GM12873 (cell line): Measurements from ENCODE around the gene RARG.

Experiments used
- TF ChIP-seq, protein P1 (sequence below): IDR thresholded peaks from 2 replicates; pipeline ENCODE4 v1.5.1; 2012; ENCODE audit warnings: low read depth, mild to moderate bottlenecking, moderate library complexity, low read length, control low read depth; ENCODE audit not compliant: insufficient read depth; ENCODE audit errors: missing control alignments

Gene RARG

DNA sequence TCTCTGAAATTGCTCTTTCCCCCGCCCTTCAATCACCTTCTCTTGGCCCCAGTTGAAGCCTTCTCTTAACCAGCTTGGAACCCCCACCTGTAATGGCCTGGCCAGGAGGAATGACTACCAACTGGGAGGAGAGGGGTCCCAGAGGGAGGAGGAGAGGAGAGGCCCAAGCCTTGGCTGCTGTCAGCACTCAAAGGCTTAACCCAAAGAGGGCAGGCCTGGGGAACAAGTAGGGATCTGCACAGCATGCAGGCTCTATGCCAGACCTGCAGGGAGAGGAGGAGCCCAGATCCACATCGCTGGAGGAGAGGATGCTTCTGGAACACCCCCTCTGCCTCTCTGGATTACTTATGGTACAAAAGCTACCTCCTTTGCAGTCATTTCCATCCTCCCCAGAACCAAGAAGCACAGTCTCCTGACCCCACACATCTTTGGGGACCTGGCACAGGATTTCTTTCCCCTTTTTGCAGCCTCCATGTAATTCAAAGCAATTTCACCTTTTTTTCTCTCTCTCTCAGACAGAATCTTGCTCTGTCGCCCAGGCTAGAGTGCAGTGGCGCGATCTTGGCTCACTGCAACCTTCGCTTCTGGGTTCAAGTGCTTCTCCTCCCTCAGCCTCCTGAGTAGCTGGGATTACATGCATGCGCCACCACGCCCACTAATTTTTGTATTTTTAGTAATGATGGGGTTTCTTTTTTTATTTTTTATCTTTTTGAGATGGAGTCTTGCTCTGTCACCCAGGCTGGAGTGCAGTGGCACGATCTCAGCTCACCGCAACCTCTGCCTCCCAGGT, 6.2 kb downstream of the RARG start:
- TF ChIP-seq, protein P1, sequence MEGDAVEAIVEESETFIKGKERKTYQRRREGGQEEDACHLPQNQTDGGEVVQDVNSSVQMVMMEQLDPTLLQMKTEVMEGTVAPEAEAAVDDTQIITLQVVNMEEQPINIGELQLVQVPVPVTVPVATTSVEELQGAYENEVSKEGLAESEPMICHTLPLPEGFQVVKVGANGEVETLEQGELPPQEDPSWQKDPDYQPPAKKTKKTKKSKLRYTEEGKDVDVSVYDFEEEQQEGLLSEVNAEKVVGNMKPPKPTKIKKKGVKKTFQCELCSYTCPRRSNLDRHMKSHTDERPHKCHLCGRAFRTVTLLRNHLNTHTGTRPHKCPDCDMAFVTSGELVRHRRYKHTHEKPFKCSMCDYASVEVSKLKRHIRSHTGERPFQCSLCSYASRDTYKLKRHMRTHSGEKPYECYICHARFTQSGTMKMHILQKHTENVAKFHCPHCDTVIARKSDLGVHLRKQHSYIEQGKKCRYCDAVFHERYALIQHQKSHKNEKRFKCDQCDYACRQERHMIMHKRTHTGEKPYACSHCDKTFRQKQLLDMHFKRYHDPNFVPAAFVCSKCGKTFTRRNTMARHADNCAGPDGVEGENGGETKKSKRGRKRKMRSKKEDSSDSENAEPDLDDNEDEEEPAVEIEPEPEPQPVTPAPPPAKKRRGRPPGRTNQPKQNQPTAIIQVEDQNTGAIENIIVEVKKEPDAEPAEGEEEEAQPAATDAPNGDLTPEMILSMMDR: no peak

DNA sequence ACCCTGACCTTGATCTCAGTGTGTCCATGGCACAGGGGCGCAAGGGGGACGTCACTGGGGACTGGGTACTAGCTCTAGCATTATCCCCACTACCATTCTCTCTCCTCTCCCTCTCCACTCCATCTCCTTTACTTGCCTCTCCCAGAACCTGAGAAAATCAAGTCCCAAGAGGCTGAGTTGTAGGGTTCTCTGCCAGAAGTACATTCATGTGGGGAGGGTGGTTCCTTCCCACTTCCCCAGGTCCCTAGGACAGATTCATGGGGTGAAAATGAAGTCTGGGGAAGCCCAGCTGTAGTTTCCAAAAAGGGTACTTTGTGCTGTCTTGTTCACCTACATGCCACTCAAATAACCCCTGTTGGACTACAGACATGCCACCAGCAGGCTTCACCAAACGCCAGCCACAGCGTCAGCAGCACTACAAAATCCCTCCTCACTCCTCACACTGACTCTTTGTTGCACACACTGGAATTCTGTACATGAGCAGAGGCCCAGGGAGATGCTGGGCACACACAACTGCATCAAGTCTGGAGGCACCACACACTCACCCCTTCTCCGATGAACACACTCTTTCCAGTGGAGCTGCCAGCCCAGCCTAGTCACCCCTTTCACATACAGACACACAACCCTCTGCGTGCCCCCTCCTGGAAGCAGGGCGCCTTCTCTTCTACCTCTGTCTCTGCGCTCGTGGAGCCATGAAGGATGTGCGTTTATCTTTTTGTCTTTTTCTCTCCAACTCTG, 6.9 kb downstream of the RARG start:
- TF ChIP-seq, protein P1: no peak

DNA sequence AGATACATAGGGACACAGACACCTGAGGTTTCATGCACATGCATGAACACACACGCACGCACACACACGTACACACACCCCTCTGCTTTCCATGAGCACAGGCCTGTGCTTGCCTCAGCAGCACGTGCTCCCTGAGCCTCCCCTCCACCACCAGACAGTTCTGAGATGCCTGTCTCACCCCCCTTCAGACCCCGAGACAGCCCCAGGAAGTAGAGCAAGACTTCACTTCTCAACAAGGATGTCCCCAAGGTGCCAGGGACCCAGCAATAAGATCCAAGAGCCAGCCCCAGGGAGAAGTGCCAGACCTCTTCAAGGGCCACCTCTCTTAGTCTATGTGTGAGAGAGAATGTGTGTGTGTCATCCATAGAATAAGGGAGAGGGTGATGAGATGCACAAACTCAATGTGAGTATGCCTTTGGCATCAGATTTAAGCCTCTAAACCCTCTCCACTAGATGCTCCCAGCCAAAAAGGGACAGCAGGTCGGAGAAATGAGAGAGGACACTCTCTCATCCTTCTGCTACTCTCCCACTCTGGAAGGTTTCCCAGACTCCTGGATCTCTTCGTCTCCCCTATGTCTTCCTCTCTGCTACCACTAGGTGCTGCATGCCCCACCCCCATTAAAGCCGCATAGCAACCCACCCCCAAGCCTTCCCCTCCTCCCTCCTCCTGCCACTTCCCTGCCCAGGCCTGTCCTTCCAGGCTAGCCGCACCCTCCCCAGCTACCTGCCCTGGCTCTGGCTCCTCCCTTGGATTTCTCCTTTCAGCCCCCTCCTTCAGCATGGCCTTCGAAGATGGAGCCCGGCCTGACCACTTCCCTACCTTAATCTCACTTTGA, 7.7 kb downstream of the RARG start:
- TF ChIP-seq, protein P1: peak; percentile 30

DNA sequence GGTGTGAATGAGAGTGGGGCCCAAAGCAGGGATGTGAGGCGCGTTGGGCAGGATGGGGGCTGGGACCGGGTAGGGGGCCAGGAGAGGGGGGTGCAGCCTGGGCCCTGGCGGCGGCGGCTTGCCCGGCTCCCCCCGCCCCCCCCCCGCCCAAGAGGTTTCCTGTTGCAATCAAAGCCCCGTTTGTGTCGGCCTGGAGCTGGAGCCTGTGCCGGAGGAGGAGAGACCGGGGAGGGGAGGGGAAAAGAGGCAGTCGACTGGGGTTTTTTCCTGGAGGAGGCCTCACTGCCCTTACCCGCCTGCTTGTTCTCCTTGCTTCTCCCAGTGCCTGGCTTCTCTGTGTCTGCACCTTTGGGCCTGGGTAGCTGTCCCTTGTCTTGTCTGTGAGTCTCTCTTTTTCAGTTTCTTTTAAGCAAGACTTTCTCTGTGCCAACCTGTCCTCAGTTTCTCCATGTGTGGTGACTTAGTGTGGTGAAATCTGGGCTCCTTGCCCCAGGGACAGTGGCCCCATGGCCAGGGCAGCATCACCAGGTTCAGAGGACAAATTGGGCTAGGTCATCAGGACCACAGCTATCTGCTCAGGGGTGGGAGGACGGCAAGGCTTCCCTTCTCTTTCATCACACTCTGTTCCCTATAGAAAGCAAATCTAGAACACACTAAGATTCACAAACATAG, 8.5 kb downstream of the RARG start:
- TF ChIP-seq, protein P1: no peak

DNA sequence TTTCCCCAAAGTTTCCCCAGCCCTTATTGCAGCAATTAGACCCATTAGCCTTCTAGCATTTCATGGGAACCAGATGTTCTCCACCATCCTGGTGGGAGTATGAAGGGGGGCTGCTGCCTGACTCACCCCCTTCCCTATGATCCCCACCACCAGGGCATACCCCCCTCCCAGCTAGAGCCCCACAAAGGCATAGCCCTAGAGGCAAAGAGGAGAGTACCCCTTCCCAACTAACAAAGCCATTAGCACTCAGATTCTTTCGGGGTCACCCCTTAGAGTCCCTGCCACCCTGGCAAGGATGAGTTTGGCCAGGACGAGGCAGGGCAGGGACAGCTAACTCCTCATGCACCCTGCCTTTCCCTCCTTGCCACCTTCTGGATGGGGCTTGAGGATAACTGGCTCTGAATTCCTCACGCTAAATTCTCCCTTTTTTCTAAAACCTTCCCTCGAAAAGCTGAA, 9.2 kb downstream of the RARG start:
- TF ChIP-seq, protein P1: no peak

DNA sequence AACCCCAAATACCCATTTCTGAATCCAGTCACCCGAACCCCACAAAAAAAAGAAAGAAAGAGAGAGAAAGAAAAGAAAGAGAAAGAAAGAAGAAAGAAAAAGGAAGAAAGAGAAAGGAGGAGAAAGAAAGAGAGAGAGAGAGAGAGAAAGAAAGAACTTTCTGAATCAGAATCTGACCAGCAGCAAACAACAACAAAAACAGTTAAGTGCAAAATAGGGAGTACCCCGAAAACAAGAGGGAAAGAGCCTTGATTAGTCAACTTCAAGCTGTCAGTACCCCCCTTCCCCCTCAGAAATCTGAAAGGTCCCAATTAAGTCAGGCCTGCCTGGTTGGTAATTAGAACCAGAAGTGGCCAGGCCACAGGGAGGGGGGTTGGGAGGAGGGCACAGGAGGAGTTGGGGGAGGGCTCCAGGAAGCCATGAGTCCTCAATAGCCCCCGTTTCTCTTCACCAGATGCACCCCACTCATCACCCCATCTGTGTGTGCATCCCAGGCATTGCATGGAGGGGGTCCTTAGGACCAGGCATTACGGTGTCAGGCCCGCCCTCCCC, 9.8 kb downstream of the RARG start:
- TF ChIP-seq, protein P1: no peak
